ENCODE measurements around the gene ZNF3.
A peak's percentile ranks its signal among the peaks of the same experiment; 100 is the strongest.

Gene ZNF3

DNA sequence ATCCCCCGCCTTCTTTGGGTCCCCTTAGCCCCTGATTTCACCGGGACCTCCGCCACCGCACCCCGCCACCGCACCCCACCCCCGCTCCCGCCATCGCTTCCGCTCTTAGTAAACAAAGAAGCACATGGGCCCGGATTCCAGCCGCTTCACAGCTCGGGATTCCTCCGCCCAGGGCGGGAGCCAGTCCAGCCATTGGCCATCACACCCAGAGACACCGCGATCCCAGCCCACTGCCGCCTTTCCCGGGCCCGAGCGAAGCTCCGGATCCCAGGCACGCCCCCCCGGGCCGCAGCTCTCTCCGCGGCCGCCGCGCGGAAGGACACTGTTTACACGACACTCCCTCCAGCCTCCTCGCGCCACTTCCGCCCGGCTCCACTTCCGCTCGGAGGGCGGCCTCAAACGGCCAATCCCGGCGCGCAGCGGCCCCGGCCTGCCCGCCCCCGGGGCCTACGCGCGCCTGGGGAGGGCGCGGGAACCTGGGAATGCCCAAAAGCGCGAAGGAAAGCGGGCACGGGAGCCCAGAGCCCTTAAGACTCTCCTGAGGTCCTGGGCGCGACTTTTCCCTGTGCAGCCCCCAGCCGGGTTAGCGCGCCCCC is 19.0 kb upstream of the ZNF3 start (continued):
- TF ChIP-seq, protein P1, sequence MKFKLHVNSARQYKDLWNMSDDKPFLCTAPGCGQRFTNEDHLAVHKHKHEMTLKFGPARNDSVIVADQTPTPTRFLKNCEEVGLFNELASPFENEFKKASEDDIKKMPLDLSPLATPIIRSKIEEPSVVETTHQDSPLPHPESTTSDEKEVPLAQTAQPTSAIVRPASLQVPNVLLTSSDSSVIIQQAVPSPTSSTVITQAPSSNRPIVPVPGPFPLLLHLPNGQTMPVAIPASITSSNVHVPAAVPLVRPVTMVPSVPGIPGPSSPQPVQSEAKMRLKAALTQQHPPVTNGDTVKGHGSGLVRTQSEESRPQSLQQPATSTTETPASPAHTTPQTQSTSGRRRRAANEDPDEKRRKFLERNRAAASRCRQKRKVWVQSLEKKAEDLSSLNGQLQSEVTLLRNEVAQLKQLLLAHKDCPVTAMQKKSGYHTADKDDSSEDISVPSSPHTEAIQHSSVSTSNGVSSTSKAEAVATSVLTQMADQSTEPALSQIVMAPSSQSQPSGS (tag by site-specific recombination; IDR thresholded peaks at IDR 0.05; ENCODE audit: low read depth) = no peak
- no peak for TF ChIP-seq MZF1 (tag by site-specific recombination; IDR thresholded peaks at IDR 0.05; ENCODE audit: borderline replicate concordance)
- TF ChIP-seq, protein P2, sequence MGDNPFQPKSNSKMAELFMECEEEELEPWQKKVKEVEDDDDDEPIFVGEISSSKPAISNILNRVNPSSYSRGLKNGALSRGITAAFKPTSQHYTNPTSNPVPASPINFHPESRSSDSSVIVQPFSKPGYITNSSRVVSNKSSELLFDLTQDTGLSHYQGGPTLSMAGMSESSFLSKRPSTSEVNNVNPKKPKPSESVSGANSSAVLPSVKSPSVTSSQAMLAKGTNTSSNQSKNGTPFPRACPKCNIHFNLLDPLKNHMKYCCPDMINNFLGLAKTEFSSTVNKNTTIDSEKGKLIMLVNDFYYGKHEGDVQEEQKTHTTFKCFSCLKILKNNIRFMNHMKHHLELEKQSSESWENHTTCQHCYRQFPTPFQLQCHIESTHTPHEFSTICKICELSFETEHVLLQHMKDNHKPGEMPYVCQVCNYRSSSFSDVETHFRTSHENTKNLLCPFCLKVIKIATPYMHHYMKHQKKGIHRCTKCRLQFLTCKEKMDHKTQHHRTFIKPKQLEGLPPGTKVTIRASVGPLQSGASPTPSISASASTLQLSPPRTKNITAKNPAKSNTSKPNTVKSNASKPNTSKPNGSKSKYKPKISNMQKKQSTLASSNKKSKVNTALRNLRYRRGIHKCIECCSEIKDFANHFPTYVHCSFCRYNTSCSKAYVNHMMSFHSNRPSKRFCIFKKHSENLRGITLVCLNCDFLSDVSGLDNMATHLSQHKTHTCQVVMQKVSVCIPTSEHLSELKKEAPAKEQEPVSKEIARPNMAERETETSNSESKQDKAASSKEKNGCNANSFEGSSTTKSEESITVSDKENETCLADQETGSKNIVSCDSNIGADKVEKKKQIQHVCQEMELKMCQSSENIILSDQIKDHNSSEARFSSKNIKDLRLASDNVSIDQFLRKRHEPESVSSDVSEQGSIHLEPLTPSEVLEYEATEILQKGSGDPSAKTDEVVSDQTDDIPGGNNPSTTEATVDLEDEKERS (tag by site-specific recombination; IDR thresholded peaks at IDR 0.05) = no peak
- TF ChIP-seq ZFP69B (tag by site-specific recombination; IDR thresholded peaks at IDR 0.05) = peak; percentile 66
- TF ChIP-seq, protein P3, sequence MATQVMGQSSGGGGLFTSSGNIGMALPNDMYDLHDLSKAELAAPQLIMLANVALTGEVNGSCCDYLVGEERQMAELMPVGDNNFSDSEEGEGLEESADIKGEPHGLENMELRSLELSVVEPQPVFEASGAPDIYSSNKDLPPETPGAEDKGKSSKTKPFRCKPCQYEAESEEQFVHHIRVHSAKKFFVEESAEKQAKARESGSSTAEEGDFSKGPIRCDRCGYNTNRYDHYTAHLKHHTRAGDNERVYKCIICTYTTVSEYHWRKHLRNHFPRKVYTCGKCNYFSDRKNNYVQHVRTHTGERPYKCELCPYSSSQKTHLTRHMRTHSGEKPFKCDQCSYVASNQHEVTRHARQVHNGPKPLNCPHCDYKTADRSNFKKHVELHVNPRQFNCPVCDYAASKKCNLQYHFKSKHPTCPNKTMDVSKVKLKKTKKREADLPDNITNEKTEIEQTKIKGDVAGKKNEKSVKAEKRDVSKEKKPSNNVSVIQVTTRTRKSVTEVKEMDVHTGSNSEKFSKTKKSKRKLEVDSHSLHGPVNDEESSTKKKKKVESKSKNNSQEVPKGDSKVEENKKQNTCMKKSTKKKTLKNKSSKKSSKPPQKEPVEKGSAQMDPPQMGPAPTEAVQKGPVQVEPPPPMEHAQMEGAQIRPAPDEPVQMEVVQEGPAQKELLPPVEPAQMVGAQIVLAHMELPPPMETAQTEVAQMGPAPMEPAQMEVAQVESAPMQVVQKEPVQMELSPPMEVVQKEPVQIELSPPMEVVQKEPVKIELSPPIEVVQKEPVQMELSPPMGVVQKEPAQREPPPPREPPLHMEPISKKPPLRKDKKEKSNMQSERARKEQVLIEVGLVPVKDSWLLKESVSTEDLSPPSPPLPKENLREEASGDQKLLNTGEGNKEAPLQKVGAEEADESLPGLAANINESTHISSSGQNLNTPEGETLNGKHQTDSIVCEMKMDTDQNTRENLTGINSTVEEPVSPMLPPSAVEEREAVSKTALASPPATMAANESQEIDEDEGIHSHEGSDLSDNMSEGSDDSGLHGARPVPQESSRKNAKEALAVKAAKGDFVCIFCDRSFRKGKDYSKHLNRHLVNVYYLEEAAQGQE (tag by site-specific recombination; IDR thresholded peaks at IDR 0.05) = 0 out of 2 replicates have a peak, but pooled peaks have one; percentile 29
- peak; percentile 85 for TF ChIP-seq ZNF501 (tag by site-specific recombination; IDR thresholded peaks at IDR 0.05)
- peak; percentile 72; the same call in 1 of the 2 replicates for TF ChIP-seq IKZF3 (tag by site-specific recombination; IDR thresholded peaks at IDR 0.05)
- TF ChIP-seq SALL2 (tag by site-specific recombination; IDR thresholded peaks at IDR 0.05; ENCODE audit: borderline replicate concordance) = no peak
- TF ChIP-seq ZNF76 (tag by site-specific recombination; IDR thresholded peaks at IDR 0.05; ENCODE audit: borderline replicate concordance, low read depth) = peak; percentile 83
- peak; percentile 81; the same call in 1 of the 2 replicates for TF ChIP-seq ZNF561 (tag by site-specific recombination; IDR thresholded peaks at IDR 0.05; ENCODE audit: borderline replicate concordance)
- TF ChIP-seq HOXD13 (CRISPR knock-in tag; IDR thresholded peaks at IDR 0.05; ENCODE audit: borderline replicate concordance) = peak; percentile 63; the same call in 1 of the 2 replicates
- peak; percentile 64 for TF ChIP-seq ZIC2 (tag by site-specific recombination; IDR thresholded peaks at IDR 0.05)
- TF ChIP-seq ZNF112 (tag by site-specific recombination; IDR thresholded peaks at IDR 0.05) = no peak
- peak; percentile 57; the same call in 1 of the 2 replicates for TF ChIP-seq YY2 (tag by site-specific recombination; IDR thresholded peaks at IDR 0.05)
- TF ChIP-seq KLF1 (tag by site-specific recombination; IDR thresholded peaks at IDR 0.05) = peak; percentile 87
- TF ChIP-seq, protein P4, sequence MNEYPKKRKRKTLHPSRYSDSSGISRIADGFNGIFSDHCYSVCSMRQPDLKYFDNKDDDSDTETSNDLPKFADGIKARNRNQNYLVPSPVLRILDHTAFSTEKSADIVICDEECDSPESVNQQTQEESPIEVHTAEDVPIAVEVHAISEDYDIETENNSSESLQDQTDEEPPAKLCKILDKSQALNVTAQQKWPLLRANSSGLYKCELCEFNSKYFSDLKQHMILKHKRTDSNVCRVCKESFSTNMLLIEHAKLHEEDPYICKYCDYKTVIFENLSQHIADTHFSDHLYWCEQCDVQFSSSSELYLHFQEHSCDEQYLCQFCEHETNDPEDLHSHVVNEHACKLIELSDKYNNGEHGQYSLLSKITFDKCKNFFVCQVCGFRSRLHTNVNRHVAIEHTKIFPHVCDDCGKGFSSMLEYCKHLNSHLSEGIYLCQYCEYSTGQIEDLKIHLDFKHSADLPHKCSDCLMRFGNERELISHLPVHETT (tag by site-specific recombination; IDR thresholded peaks at IDR 0.05) = peak; percentile 72; the same call in 1 of the 2 replicates
- TF ChIP-seq ZBTB8A (tag by site-specific recombination; IDR thresholded peaks at IDR 0.05) = peak; percentile 97
- peak; percentile 90 for TF ChIP-seq ZXDB (tag by site-specific recombination; IDR thresholded peaks at IDR 0.05)
- no peak for TF ChIP-seq ZNF514 (tag by site-specific recombination; IDR thresholded peaks at IDR 0.05)
- TF ChIP-seq SP2 (tag by site-specific recombination; IDR thresholded peaks at IDR 0.05) = peak; percentile 99
- no peak for TF ChIP-seq ZNF366 (tag by site-specific recombination; conservative IDR thresholded peaks at IDR 0.05)
- TF ChIP-seq GLIS2 (tag by site-specific recombination; IDR thresholded peaks at IDR 0.05) = peak; percentile 90
- TF ChIP-seq ZBTB7A (tag by site-specific recombination; IDR thresholded peaks at IDR 0.05; ENCODE audit: low read depth) = peak; percentile 72; the same call in 1 of the 2 replicates
- 0 out of 2 replicates have a peak, but pooled peaks have one; percentile 16 for TF ChIP-seq ZNF792 (tag by site-specific recombination; IDR thresholded peaks at IDR 0.05)
- TF ChIP-seq, protein P5, sequence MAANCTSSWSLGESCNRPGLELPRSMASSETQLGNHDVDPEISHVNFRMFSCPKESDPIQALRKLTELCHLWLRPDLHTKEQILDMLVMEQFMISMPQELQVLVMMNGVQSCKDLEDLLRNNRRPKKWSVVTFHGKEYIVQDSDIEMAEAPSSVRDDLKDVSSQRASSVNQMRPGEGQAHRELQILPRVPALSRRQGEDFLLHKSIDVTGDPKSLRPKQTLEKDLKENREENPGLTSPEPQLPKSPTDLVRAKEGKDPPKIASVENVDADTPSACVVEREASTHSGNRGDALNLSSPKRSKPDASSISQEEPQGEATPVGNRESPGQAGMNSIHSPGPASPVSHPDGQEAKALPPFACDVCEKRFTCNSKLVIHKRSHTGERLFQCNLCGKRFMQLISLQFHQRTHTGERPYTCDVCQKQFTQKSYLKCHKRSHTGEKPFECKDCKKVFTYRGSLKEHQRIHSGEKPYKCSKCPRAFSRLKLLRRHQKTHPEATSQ (tag by site-specific recombination; IDR thresholded peaks at IDR 0.05) = peak; percentile 91; the same call in 1 of the 2 replicates
- peak; percentile 93 for TF ChIP-seq KLF8 (tag by site-specific recombination; IDR thresholded peaks at IDR 0.05)
- TF ChIP-seq ZNF394 (tag by site-specific recombination; IDR thresholded peaks at IDR 0.05; ENCODE audit: borderline replicate concordance) = peak; percentile 36
- TF ChIP-seq ZNF138 (tag by site-specific recombination; IDR thresholded peaks at IDR 0.05; ENCODE audit: borderline replicate concordance) = no peak

Data from HEK293 (cell line).